SIG-M5 (cell line): ENCODE results near the gene MDFIC2.
"Not testable (repeated sequence)": the region's sequence is repeated elsewhere in the genome, so short reads cannot be mapped to it uniquely, and the experiment has no call there.

Experiments
- DNase-seq: peaks from one replicate; lab custom pipeline; 2025; lab: John Stamatoyannopoulos, UW

MDFIC2 gene

GRCh38 chr3:70256566-70256965 lies 55.9 kb downstream of the MDFIC2 start:
- no peak for DNase-seq

GRCh38 chr3:70250492-70250891 lies 61.9 kb downstream of the MDFIC2 start:
- DNase-seq = no peak

- no peak for DNase-seq
These were observed 62.8 kb downstream of the MDFIC2 start for GRCh38 chr3:70249509-70250160.

DNA sequence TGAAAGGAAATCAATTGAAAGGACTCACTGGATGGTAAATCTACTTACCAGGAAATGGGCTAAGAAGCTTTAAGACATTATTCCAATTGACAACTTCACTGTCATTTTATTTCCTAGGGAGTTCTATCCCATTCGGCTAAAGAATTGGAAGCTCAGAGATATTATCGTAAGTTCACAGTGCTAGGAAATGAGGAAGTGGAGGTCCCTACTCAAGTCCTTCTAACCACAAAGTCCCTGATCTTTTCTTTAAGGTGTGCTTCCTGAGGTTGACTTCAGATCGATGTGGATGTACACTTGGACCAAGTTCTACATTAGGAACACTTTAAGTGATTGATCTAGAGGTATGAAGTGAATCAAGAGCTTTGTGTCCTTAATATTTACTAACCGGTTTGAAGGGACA lies 63.6 kb downstream of the MDFIC2 start:
- DNase-seq = no peak

DNA sequence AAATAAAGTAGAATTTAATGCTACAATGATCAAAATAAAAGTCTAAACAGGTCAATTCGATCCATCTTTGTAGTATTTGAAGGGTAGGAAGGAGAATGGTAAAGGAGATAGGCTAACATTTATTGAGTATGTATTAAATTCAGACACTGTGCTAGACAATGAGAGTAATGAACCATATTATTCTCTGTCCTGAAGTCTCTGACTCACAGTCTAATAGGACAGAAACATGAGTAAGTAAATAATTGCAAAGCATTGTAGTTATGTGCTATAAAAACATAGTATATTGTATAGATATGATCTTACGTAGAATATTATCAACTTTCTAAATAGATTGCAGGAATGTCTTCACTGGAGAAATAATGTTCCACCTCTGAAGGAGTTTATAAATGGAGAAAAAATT lies 64.5 kb downstream of the MDFIC2 start:
- no peak for DNase-seq

- no peak for DNase-seq
These were observed 66.5 kb downstream of the MDFIC2 start for GRCh38 chr3:70245746-70246525.

- no peak for DNase-seq
These were observed 68.0 kb downstream of the MDFIC2 start for GRCh38 chr3:70244422-70244821.

- DNase-seq = no peak
These were observed 70.0 kb downstream of the MDFIC2 start for GRCh38 chr3:70242297-70242882.

DNA sequence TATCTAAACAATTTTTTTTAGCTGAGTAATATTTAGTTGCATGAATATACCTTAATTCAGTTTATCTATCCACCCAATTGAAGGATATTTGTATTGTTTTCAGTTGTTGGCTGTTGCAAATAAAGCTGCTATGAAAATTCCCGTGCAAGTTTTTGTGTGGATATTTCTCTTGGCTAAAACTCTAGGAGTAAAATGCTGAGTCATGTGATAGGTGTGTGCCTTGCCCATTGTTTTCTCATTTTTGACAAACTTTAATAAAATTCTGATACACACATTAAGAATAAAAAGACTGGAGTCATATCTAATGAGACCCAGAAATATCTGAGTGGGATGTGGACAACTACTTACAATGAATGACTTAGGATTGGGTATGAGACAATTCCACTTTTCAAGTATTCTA lies 78.6 kb downstream of the MDFIC2 start:
- DNase-seq = no peak

DNA sequence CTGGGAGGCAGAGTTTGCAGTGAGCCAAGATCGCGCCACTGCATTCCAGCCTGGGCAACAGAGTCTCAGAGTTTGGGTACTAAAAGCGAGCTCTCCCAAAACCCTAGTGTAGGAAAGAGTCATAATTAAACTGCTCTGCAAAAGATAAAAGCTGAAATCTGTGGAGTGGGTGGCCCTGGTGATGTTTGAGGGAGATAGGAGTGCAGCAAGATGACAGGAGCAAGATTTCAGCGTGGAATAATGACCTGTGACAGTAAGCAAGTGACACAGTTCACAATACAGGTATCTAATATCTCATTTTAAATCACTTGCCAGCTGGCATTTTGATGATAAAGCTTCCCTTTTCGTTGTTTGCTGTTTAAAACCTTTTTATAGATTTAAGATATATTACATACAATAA lies 79.3 kb downstream of the MDFIC2 start:
- no peak for DNase-seq

DNA sequence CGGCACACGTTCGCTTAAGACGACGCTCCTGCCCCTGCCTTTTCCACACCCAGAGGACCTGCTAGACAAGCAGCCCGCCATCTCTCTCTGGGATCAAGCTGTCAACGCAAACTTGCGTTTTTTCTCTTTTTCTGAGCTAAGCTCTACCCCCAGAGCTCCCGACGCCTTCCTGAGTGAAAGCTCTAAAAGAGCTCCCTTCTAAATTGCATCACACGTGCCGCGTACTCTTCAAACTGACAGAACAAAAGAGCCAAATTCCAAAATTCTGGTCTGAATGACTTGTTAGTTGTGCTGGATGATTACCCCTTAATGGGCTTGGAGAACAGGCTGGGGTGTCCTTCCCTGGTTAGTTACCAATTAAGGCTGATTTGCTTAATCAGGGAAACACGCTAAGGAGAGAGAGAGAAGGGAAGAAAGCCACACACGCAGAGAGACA lies 81.2 kb downstream of the MDFIC2 start:
- no peak for DNase-seq

GRCh38 chr3:70227437-70227836 lies 85.0 kb downstream of the MDFIC2 start:
- DNase-seq = no peak

GRCh38 chr3:70225146-70225545 lies 87.3 kb downstream of the MDFIC2 start:
- no peak for DNase-seq

DNA sequence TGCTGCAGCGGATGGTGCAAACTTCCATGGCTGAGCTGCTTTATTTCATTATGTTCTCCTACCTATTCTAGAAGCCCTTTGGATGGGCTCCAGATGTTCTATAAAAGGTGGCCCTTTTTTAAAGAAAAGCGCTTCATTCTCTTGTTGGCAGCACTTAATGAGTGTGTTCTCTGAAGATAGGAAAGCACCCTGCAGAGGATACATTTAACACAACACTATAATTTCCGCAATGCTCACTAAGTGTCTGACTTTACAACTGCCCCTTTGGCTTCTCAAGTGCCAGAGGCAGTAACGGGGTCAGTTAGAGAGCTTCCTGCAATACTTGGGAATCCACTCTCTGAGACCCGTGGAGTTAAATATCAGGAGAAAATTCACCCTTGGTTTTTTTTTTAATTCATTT lies 88.1 kb downstream of the MDFIC2 start:
- DNase-seq = no peak

GRCh38 chr3:70218471-70218870 lies 94.0 kb downstream of the MDFIC2 start:
- DNase-seq = no peak

- not testable (repeated sequence) for DNase-seq
These were observed 101.2 kb downstream of the MDFIC2 start for GRCh38 chr3:70211274-70211673.

DNA sequence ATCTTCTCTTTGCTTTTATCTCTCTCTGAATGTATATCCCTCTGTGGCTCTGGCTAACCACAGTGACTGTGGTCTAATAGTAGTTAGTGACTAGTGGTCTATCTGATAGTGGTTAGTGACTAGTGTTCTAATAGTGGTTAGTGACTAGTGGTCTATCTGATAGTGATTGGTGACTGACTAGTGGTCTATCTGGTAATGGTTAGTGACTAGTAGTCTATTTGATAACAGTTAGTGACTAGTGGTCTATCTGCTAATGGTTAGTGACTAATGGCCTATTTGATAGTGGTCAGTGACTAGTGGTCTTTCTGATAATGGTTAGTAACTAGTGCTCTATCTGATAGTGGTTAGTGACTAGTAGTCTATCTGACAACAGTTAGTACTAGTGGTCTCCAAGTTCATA lies 110.5 kb downstream of the MDFIC2 start:
- DNase-seq = no peak

GRCh38 chr3:70189884-70190473 lies 122.5 kb downstream of the MDFIC2 start:
- no peak for DNase-seq

DNA sequence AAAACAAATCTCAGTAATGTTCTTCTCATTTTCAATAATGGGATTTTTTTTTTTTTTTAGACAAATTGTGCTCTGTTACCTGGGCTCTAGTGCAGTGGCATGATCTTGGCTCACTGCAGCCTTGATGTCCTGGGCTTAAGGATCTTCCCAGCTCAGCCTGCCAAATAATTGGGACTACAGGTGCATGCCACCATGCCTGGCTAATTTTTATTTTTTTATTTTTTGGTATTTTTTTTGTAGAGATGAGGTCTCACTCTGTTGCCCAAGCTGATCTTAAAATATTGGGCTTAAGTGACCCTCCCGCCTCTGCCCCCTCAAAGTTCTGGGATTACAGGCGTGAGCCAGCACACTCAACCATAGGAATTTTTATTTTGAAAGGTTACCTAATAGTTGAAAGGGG lies 126.2 kb downstream of the MDFIC2 start:
- no peak for DNase-seq

- no peak for DNase-seq
These were observed 126.8 kb downstream of the MDFIC2 start for GRCh38 chr3:70185661-70186060.

GRCh38 chr3:70183781-70184504 lies 128.5 kb downstream of the MDFIC2 start:
- DNase-seq = no peak

DNA sequence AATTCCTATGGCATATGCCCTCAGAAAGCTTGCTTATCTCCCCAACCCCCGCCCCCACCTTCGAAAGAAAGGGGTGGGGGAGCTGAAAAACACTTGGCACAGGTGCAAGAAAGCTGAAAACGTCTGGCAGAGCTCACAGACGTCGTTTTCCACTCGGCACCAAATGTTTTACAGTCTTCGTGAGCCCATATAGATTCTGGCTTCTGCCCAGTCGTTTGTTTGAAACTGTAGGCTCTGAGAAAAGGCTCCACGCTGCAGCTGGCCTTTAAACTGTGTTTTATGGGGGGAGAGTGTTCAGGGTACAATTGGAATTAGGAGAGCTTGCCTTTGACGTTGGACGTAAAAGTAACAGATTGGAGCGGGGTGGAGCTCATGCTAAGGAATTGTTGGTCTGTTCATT lies 130.3 kb downstream of the MDFIC2 start:
- no peak for DNase-seq
